Muscle of arm (tissue), 14 donors: ENCODE results near the gene HOXC13. TPM values are rescaled to one million over a fixed set of nuclear protein-coding genes. Genes with fewer than 3 reads are reported as not detected.

Experiments
- DNase-seq: peaks from one replicate; pipeline ENCODE4 v3.0.0-alpha.2; 2013
- long read RNA-seq, 11 donors: transcript quantifications; one replicate each; lab custom pipeline, GENCODE V29; 2026
- polyA plus RNA-seq, 12 donors: library from polyadenylated mRNA; unstranded; fragments of 120-200 nt; gene quantifications; one replicate each; pipeline ENCODE4 v1.2.1, GENCODE V29; 2013; ENCODE audit not compliant: insufficient read length in 12 of 12

Gene HOXC13
- 1 to 10 TPM in 1 of 12 donors, under 1 TPM in 2, not detected in 9; 0.28 to 1.4 (median 0.86) TPM for polyA plus RNA-seq
- long read RNA-seq, donor 1 = 0 reads
- long read RNA-seq, donor 2 = 0 reads
- long read RNA-seq, donor 3 = 0 reads
- long read RNA-seq, donor 4 = 0 reads
- long read RNA-seq, donor 5 = 0 reads
- long read RNA-seq, donor 6 = 0 reads
- long read RNA-seq, donor 7 = 0 reads
- long read RNA-seq, donor 8 = 0 reads
- long read RNA-seq, donor 9 = 0 reads
- long read RNA-seq, donor 10 = 0 reads
- long read RNA-seq, donor 11 = 0 reads

GRCh38 chr12:53938326-53939140 lies at the start of gene HOXC13:
TSS of gene HOXC13 (plus strand) at chr12:53938831. CDS start at chr12:53938907, 76 bp downstream.
- no peak for DNase-seq

GRCh38 chr12:53890081-53890480 lies 48.5 kb upstream of the HOXC13 start:
- DNase-seq = no peak

DNA sequence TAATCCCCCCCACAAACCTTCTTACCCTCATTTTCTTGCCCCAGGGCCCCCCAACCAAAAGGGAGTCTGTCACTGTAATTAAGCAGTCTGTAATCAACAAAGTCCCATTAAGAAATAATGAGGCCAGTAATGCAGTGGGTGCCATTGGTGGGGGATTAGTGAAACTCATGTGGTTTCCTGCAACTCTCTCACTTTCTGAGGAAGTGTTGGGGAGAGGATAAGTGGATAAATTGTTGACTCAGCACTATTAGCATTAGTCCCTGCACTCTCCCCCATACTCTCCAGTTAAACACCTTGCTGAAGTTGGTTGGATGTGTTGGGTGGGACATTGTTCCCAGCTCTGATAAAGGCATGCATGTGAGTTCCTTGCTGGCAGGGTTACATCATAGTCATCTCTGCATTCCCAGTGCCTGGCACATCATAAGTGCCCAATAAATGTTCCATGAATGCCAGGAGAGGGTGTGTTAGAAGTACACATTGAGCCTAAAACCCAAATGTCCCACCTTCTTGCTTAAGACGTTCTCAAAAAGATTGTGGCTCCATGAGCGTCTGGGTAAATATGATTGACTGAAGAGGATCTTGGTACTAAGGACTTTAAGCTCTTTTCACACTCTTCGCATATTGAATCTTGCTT lies 45.8 kb upstream of the HOXC13 start:
- DNase-seq = no peak

- no peak for DNase-seq
Observed at GRCh38 chr12:53899230-53899629, 39.4 kb upstream of the HOXC13 start.

- no peak for DNase-seq
Observed at GRCh38 chr12:53907103-53907502, 31.5 kb upstream of the HOXC13 start.

DNA sequence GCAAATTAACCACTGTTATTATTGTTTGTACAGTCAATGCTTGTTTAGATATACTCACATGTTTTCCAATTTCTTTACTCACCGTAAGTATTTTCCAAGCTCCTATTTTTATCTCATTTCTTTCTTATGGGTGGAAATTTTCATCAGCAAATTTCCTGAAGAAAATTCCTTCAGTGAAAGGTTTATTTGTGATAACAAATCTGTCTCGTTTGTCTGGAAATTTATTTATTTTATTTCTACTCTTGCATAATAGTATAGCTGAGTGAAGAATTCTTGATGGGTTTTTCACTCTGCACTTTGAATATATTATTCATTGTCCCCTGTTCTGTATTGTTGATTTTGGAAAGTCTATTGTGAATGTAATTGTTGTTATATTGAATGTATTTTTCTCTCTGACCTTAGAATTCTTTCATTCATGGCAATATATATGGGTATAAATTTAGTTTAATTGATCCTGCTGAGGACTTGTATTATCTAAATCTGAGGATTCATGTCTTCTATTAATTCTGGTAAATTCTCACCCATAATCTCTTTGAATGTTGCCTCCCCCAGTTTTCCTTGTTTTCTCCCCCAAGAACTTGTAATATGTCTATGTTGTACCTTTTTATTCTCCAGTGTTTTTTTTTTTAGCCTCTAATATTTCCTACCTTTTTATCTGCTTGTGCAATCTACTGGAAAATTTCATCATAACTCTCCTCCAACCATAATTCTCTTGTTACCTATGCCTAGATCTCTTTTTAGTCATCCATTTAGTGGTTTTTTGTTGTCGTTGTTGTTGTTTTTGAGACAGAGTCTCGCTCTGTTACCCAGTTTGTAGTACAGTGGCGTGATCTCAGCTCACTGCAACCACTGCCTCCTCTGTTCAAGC lies 21.6 kb upstream of the HOXC13 start:
- no peak for DNase-seq

- no peak for DNase-seq
Observed at GRCh38 chr12:53924521-53925405, 13.9 kb upstream of the HOXC13 start.

GRCh38 chr12:53927220-53928029 lies 11.2 kb upstream of the HOXC13 start:
- DNase-seq = no peak

- DNase-seq = no peak
Observed at GRCh38 chr12:53928054-53928835, 10.4 kb upstream of the HOXC13 start.

GRCh38 chr12:53929527-53929926 lies 9.1 kb upstream of the HOXC13 start:
- no peak for DNase-seq

- DNase-seq = no peak
Observed at GRCh38 chr12:53930591-53931255, 7.9 kb upstream of the HOXC13 start.

DNA sequence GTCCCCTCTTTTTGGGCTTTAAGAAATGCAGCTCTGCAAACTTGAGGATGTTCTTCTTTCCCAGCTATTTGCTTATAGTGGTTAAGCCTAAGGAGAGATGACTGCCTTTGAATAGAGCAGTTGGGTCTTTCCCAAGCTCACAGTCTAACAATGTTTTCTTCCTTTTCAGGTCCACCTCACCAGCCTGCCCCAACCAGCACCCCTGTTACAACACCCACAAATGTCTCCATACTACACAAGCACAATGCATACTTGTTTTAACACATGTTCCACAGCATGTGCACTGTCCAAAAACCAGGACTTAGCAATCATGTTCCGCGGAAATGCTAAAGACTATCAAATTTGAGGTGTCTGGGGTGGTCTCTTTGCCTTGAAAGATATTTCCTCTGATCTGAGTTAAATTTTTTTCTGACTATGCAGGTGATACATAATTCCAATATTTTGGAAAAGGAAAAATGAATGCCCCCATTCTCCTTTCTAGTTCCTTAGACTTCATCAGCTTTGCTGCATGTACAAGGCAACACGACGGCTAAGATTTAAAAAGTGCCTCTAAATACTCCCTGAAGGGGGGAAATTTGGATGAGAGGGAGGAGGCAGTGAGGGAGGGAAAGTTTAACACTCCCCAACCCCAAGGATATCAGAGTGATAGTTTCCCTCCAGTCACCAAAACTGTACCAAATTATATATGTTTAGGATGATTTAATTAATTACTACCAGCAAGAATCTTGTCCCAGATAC lies 6.6 kb upstream of the HOXC13 start:
- no peak for DNase-seq

DNA sequence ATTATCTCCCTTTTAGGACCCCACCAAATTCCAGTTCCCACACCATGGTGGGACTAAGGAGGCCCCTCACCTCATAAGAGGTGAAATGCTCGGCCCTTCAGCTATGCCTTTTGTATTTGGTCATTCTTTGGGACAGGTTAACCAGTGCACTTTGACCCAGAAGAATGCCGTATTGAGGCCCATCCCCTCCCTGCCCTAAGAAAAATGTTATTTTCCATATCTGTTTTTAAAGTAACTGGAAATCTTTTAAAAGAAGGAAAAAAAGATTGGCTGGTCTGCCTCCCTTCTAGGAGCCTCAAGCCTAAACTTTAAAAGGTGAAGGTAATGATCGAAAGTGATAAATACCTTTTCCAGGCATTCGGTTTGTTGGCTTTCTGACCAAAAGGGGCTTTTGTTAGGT lies 5.7 kb upstream of the HOXC13 start:
- DNase-seq = no peak

DNA sequence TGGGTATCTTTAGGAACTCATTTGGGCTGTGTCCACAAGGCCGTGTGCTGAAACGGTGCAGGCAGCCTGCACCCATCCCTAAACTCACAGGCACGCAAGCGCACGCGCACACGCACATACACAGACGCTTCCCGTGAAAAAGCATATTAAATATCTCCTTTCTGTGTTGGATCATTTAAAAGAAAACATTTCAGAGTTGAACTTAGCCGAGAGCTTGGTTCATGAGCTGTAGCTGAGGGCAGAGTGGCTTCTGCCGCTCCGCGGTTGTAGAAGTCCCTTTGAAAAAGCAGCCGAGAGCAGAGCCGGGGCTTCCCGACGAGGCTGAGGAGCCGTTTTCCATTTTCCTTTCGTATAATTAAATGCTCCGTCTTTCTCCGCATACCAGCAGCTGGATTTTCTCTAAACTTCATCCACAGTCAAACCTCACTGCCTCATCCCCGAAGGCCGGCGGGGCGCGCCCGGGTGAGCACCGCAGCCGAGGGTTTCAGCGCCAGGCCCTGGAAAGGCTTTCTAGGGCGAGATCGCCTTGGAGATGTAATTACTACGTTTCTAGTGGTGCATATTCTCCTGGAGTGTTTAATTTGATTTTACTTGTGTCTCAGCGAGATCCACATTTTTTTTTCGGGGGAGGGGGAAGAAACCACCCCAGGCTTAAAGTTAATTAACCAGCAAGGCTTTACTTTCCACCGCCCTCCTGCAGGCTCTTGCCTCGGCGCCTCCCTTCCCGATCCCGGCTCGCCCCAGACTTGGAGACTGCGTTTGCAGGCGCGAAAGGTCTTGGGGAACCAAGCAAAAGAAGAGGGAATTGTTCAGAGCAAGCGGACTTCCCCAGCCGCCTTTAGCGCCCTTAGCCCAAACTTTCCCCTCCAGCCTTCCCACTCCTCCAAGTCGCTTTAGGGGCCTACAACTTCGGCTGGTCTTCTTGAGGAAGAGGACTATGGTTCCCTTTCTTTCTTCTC lies 3.0 kb upstream of the HOXC13 start:
- no peak for DNase-seq

- no peak for DNase-seq
Observed at GRCh38 chr12:53937099-53937498, 1.5 kb upstream of the HOXC13 start.

DNA sequence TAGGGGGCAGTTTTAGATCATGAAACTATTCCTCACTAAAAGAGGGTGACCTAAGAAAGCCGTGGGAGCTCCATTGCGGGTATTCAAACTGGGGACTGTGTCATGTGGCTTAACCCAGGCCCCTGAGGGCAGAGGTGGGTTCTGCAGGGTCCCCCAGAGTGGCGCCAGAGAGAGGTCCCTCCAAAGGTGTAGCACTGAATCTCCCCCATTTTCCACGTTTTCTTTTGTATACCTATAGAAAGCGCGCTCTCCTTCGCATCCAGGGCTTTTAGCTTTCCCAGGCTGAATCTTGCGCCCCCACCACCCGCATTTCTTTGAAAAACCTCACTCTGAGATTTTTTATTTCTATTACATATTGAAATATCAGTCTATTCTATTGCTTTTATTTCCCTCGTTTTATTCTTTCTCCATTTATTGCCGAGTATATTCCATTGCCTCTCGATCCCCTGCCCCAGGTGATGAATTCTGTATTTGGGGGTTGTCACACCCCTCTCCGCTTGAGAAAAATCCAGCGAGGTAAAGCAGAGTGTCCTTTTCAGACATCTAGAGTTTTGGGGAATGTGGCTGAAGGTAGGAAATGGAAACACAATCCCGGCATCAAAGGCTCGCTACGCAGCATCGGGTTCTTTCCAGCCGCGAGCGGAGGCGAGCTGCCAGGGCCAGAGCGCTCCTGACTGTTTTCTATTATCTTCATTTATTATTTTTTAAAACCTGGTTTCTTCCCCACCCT lies 870 bp upstream of the HOXC13 start:
- no peak for DNase-seq
